ENCODE measurements around the gene MBD5. TPM values are rescaled to one million over a fixed set of nuclear protein-coding genes. Genes with fewer than 3 reads are reported as not detected.

Gene MBD5
- polyA plus RNA-seq, 2 of the 4 experiments (the other 2 are of a cell fraction): 5.4 to 24.1 TPM

DNA sequence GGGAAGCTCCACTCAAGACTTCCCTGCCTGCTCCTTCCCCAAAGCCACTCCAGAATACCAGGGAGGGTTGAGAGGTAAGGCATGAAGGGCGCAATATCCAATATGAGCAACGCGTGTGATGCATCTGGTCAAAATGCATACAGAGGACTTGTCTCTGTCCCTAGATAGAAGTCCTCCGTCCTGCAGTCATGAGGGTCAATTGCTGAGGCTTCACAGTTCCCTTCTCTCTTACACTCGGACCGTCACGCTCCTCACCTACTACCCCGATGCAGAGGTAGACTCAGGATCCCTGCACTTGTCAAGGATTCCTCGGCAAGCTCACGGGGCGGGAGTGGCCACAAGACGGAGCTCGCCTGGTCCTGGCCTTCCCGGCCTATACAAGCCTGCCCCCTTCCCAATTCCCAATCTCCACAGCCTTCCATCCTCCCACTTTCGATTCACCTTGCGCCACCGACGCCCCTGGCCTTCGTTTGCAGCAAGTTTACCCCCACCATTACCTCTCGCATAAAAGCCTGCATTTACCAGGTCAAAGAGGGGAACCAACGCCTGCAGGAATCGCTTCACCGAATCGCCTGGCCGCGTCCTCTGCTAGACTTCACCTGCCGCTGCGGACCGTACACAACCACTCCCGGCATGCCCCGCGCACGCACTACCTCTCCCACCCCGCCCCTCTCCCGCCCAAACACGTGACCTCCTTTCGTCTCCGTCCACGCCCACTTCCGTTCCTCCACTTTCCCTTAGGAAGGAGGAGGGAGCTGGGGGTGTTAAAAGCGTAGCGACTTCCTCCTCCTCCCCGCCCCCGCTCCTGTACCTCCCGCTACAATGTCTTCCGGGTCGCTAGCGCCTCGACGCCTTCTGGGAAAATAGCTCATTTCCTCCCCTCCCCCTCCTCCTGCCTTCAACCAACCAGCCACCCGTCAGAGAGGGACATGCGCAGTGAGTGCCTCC lies 506 bp upstream of the MBD5 start, which contains the start of gene ORC4 (continued):
- TF ChIP-seq SREBF2 (IDR thresholded peaks at IDR 0.05) (no peak), NPAS2 (CRISPR knock-in tag; IDR thresholded peaks at IDR 0.05; ENCODE audit: borderline replicate concordance) (no peak), POLR2A (IDR thresholded peaks at IDR 0.05; ENCODE audit: low read length) (peak; percentile 93), RFX5 (IDR thresholded peaks at IDR 0.05) (no peak), RNF2 (IDR thresholded peaks at IDR 0.05; ENCODE audit: borderline replicate concordance, low read depth) (no peak), KDM5A (IDR thresholded peaks at IDR 0.05) (no peak), FOSL2 (IDR thresholded peaks at IDR 0.05) (no peak), FOSL2 (CRISPR knock-in tag; IDR thresholded peaks at IDR 0.05) (no peak), FOSB (CRISPR knock-in tag; IDR thresholded peaks at IDR 0.05) (no peak), RARB (CRISPR knock-in tag; IDR thresholded peaks at IDR 0.05) (no peak), CHD4 (IDR thresholded peaks at IDR 0.05; ENCODE audit: borderline replicate concordance) (no peak), MAFK (IDR thresholded peaks at IDR 0.05; ENCODE audit: partially characterized antibody) (no peak), RCOR1 (IDR thresholded peaks at IDR 0.05; ENCODE audit: low read depth, low read length) (no peak), JUNB (IDR thresholded peaks at IDR 0.05) (no peak), PHF8 (IDR thresholded peaks at IDR 0.05; ENCODE audit: borderline replicate concordance, low read depth) (peak; percentile 75; the same call in 1 of the 2 replicates), CHD2 (IDR thresholded peaks at IDR 0.05; ENCODE audit: low read length, partially characterized antibody) (peak; percentile 76)
- TF ChIP-seq, protein P1, sequence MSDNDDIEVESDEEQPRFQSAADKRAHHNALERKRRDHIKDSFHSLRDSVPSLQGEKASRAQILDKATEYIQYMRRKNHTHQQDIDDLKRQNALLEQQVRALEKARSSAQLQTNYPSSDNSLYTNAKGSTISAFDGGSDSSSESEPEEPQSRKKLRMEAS (IDR thresholded peaks at IDR 0.05): peak; percentile 44; the same call in 1 of the 2 replicates
- TF ChIP-seq, protein P2, sequence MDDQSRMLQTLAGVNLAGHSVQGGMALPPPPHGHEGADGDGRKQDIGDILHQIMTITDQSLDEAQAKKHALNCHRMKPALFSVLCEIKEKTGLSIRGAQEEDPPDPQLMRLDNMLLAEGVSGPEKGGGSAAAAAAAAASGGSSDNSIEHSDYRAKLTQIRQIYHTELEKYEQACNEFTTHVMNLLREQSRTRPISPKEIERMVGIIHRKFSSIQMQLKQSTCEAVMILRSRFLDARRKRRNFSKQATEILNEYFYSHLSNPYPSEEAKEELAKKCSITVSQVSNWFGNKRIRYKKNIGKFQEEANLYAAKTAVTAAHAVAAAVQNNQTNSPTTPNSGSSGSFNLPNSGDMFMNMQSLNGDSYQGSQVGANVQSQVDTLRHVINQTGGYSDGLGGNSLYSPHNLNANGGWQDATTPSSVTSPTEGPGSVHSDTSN (IDR thresholded peaks at IDR 0.05): no peak
- TF ChIP-seq, protein P3, sequence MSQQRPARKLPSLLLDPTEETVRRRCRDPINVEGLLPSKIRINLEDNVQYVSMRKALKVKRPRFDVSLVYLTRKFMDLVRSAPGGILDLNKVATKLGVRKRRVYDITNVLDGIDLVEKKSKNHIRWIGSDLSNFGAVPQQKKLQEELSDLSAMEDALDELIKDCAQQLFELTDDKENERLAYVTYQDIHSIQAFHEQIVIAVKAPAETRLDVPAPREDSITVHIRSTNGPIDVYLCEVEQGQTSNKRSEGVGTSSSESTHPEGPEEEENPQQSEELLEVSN (IDR thresholded peaks at IDR 0.05; ENCODE audit: borderline replicate concordance, low read depth): no peak; the same call in 1 of the 2 replicates
- TF ChIP-seq, protein P4, sequence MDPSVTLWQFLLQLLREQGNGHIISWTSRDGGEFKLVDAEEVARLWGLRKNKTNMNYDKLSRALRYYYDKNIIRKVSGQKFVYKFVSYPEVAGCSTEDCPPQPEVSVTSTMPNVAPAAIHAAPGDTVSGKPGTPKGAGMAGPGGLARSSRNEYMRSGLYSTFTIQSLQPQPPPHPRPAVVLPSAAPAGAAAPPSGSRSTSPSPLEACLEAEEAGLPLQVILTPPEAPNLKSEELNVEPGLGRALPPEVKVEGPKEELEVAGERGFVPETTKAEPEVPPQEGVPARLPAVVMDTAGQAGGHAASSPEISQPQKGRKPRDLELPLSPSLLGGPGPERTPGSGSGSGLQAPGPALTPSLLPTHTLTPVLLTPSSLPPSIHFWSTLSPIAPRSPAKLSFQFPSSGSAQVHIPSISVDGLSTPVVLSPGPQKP (IDR thresholded peaks at IDR 0.05; ENCODE audit: low read depth, low read length): no peak
- TF ChIP-seq, protein P5, sequence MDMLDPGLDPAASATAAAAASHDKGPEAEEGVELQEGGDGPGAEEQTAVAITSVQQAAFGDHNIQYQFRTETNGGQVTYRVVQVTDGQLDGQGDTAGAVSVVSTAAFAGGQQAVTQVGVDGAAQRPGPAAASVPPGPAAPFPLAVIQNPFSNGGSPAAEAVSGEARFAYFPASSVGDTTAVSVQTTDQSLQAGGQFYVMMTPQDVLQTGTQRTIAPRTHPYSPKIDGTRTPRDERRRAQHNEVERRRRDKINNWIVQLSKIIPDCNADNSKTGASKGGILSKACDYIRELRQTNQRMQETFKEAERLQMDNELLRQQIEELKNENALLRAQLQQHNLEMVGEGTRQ (IDR thresholded peaks at IDR 0.05): peak; percentile 91

DNA sequence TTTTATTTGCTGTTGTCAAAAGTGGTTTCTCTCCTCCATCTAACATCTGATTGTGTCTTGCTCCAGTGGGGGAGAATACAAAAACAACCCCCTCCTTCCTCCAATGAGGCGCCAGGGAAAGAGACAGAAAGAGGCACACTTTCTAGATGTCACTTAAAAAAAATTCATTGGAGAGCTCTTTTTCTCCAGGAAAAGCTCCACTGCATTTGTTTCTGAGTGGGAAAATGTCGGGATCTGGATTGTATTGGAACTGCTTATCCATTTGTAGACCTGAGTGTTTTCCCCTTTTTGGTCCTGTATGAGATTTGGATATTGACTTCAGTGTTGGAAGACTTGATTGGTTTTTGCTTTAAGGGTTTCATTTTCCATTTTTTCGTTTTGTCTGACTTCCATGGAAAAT lies 995 bp downstream of the MBD5 start:
- FAIRE-seq (no peak), ATAC-seq (no peak), DNase-seq (ENCODE audit: low read depth in 1 of 2, low spot score in 1 of 2) (no peak)
- peak overlapping the region; percentile 82 for H3K4me3 ChIP-seq
- H3K9me3 ChIP-seq: no peaks in the 10 kb centered on the region
- peaks cover 30% of the 10 kb centered on the region; the same call in 2 of the 3 replicates for H3K4me1 ChIP-seq
- 2% methylated on average over 3 of the region's 3 CpGs for WGBS (ENCODE audit: missing lambda C conversion rate)
- peak overlapping the region; percentile 90 for H3K4me2 ChIP-seq
- peak overlapping the region; percentile 93 to 97 for H3K27ac ChIP-seq
- ChIA-PET POLR2A (interaction anchor here (0.5 kb wide), 1 partner anchor 693 kb away, joined by 6 read pairs; no protein-coding TSS in a partner anchor), CTCF (interaction anchor here (1.3 kb wide), 1 partner anchor 487 kb away, joined by 3 read pairs; no protein-coding TSS in a partner anchor)
- TF ChIP-seq, protein P6, sequence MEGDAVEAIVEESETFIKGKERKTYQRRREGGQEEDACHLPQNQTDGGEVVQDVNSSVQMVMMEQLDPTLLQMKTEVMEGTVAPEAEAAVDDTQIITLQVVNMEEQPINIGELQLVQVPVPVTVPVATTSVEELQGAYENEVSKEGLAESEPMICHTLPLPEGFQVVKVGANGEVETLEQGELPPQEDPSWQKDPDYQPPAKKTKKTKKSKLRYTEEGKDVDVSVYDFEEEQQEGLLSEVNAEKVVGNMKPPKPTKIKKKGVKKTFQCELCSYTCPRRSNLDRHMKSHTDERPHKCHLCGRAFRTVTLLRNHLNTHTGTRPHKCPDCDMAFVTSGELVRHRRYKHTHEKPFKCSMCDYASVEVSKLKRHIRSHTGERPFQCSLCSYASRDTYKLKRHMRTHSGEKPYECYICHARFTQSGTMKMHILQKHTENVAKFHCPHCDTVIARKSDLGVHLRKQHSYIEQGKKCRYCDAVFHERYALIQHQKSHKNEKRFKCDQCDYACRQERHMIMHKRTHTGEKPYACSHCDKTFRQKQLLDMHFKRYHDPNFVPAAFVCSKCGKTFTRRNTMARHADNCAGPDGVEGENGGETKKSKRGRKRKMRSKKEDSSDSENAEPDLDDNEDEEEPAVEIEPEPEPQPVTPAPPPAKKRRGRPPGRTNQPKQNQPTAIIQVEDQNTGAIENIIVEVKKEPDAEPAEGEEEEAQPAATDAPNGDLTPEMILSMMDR (IDR thresholded peaks at IDR 0.05): no peak
- TF ChIP-seq, protein P5 (IDR thresholded peaks at IDR 0.05): no peak
- TF ChIP-seq ZFP36 (IDR thresholded peaks at IDR 0.05; ENCODE audit: borderline replicate concordance, partially characterized antibody) (no peak), RFX5 (IDR thresholded peaks at IDR 0.05) (no peak), HEYL (CRISPR knock-in tag; IDR thresholded peaks at IDR 0.05) (no peak), MAZ (IDR thresholded peaks at IDR 0.05; ENCODE audit: borderline replicate concordance, low read depth, low read length) (no peak), FOSL2 (IDR thresholded peaks at IDR 0.05) (no peak), FOSL2 (CRISPR knock-in tag; IDR thresholded peaks at IDR 0.05) (no peak), FOXS1 (CRISPR knock-in tag; IDR thresholded peaks at IDR 0.05) (no peak)

Data from A549 (cell line).